DOHH2 (cell line): ENCODE measurements around the gene BMP7.

Experiments used
- CTCF ChIP-seq: fragments of 200-600 bp; sonication (generic); IDR thresholded peaks from one replicate; pipeline ENCODE4 v1.5.1; 2014; ENCODE audit warnings: antibody characterized with exemption, mild to moderate bottlenecking, low read depth, low read length; ENCODE audit not compliant: poor library complexity, severe bottlenecking
- EZH2phosphoT487 ChIP-seq: fragments of 200-600 bp; sonication (generic); IDR thresholded peaks from 2 replicates; pipeline ENCODE4 v1.6.1; 2017; ENCODE audit warnings: borderline replicate concordance, mild to moderate bottlenecking, antibody characterized with exemption, low read length, moderate library complexity, mixed read lengths

- TF ChIP-seq CTCF (no peak), EZH2phosphoT487 (no peak)
Observed at GRCh38 chr20:57309544-57310115, 43.2 kb upstream of the BMP7 start.
